SK-N-MC (cell line): ENCODE measurements around the gene KNG1.

Source experiments
- EZH2 ChIP-seq: fragments of 200-600 bp; sonication (generic); IDR thresholded peaks from one replicate; pipeline ENCODE4 v1.6.1; 2017; ENCODE audit warnings: antibody characterized with exemption
- POLR2AphosphoS5 ChIP-seq: IDR thresholded peaks from 2 replicates; pipeline ENCODE4 v1.6.1; 2012; ENCODE audit warnings: mild to moderate bottlenecking, low read depth, low read length, borderline replicate concordance

DNA sequence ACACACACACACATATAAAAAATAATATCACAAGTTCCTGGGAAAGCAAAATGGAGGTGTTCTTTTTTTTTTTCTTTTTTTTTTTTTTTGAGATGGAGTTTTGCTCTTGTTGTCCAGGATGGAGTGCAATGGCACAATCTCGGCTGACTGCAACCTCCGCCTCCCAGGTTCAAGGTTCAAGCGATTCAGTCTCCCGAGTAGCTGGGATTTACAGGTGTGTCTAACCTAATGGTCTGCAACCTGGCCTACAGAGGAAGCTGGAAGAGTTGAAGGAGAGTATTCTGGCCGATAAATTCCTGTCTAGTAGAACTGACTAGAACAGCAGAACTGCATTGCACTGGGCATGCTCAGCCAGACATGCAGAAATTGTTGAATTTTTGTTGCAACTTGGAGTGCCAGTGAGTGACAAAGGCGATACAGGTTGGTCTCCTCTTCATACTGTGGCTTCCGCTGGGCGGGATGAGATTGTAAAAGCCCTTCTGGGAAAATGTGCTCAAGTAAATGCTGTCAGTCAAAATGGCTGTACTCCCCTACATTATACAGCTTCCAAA is 43.8 kb downstream of the KNG1 start:
- no peak for TF ChIP-seq EZH2
- TF ChIP-seq POLR2AphosphoS5: no peak
